Gastrocnemius medialis (tissue), 4 donors: ENCODE measurements around the gene ABCC2.

Experiments
- CTCF ChIP-seq, 5 experiments: fragments of 450-650 bp in 3 of 5; fragments of 200-600 bp in 2 of 5; sonication (generic) in 2 of 5; IDR thresholded peaks in 4 of 5; conservative IDR thresholded peaks in 1 of 5; 1 replicate in 4 of 5; 2 replicates in 1 of 5; pipeline ENCODE4 v1.5.1; 2016 to 2019; ENCODE audit warnings: antibody characterized with exemption in 5 of 5, mild to moderate bottlenecking in 3 of 5, moderate library complexity in 3 of 5
- POLR2A ChIP-seq, 2 donors: fragments of 450-650 bp; IDR thresholded peaks; one replicate each; pipeline ENCODE4 v1.6.1; 2017; ENCODE audit warnings: antibody characterized with exemption in 2 of 2, mild to moderate bottlenecking in 2 of 2, moderate library complexity in 2 of 2

- TF ChIP-seq CTCF (IDR thresholded peaks at IDR 0.05 in 4 of 5, conservative IDR thresholded peaks at IDR 0.05 in 1 of 5), result no peak
- no peak for TF ChIP-seq POLR2A (IDR thresholded peaks at IDR 0.05)
Observed at GRCh38 chr10:99750641-99751040, 31.8 kb upstream of the ABCC2 start.
